ENCODE data around the gene REST.
"Not testable (repeated sequence)": the region's sequence is repeated elsewhere in the genome, so short reads cannot be mapped to it uniquely, and the experiment has no call there.

REST gene

GRCh38 chr4:56892691-56893090 lies 15.0 kb upstream of the REST start:
- DNase-seq (ENCODE audit: insufficient read length, low spot score) (no peak), FAIRE-seq (no peak)
- no peak for TF ChIP-seq POLR2A (IDR thresholded peaks at IDR 0.05; ENCODE audit: low read depth, low read length)

GRCh38 chr4:56897842-56898241 lies 9.9 kb upstream of the REST start:
- not testable (repeated sequence) for DNase-seq (ENCODE audit: insufficient read length, low spot score); FAIRE-seq

- FAIRE-seq; DNase-seq (ENCODE audit: insufficient read length, low spot score): not testable (repeated sequence)
Observed at GRCh38 chr4:56900186-56900585, 7.5 kb upstream of the REST start.

- DNase-seq (ENCODE audit: insufficient read length, low spot score) (no peak), FAIRE-seq (no peak)
- TF ChIP-seq POLR2A (IDR thresholded peaks at IDR 0.05; ENCODE audit: low read depth, low read length), result no peak
Observed at GRCh38 chr4:56902703-56903102, 5.0 kb upstream of the REST start.

GRCh38 chr4:56905796-56906195 lies 1.9 kb upstream of the REST start:
- no peak for TF ChIP-seq POLR2A (IDR thresholded peaks at IDR 0.05; ENCODE audit: low read depth, low read length)
- no peak for DNase-seq (ENCODE audit: insufficient read length, low spot score)
- FAIRE-seq, result no peak

GRCh38 chr4:56906489-56907393 lies 959 bp upstream of the REST start:
- FAIRE-seq (no peak), DNase-seq (ENCODE audit: insufficient read length, low spot score) (no peak)
- TF ChIP-seq POLR2A (IDR thresholded peaks at IDR 0.05; ENCODE audit: low read depth, low read length), result no peak

GRCh38 chr4:56908206-56909085 lies 746 bp downstream of the REST start:
- no peak for FAIRE-seq
- TF ChIP-seq POLR2A (IDR thresholded peaks at IDR 0.05; ENCODE audit: low read depth, low read length), result no peak
- DNase-seq (ENCODE audit: insufficient read length, low spot score), result peak; percentile 45

GRCh38 chr4:56909086-56909894 lies 1.6 kb downstream of the REST start:
- DNase-seq (ENCODE audit: insufficient read length, low spot score) (peak; percentile 51), FAIRE-seq (no peak)
- TF ChIP-seq POLR2A (IDR thresholded peaks at IDR 0.05; ENCODE audit: low read depth, low read length), result no peak

- TF ChIP-seq POLR2A (IDR thresholded peaks at IDR 0.05; ENCODE audit: low read depth, low read length), result no peak
- no peak for FAIRE-seq
- no peak for DNase-seq (ENCODE audit: insufficient read length, low spot score)
Observed at GRCh38 chr4:56910172-56910967, 2.7 kb downstream of the REST start.

GRCh38 chr4:56914336-56914735 lies 6.6 kb downstream of the REST start:
- FAIRE-seq (no peak), DNase-seq (ENCODE audit: insufficient read length, low spot score) (no peak)
- TF ChIP-seq POLR2A (IDR thresholded peaks at IDR 0.05; ENCODE audit: low read depth, low read length), result no peak

GRCh38 chr4:56914977-56915376 lies 7.3 kb downstream of the REST start:
- DNase-seq (ENCODE audit: insufficient read length, low spot score); FAIRE-seq: not testable (repeated sequence)

GRCh38 chr4:56927196-56927595 lies 19.5 kb downstream of the REST start:
- DNase-seq (ENCODE audit: insufficient read length, low spot score) (no peak), FAIRE-seq (no peak)
- TF ChIP-seq POLR2A (IDR thresholded peaks at IDR 0.05; ENCODE audit: low read depth, low read length), result no peak

GRCh38 chr4:56930638-56931037 lies 22.9 kb downstream of the REST start:
- no peak for FAIRE-seq
- DNase-seq (ENCODE audit: insufficient read length, low spot score), result no peak
- no peak for TF ChIP-seq POLR2A (IDR thresholded peaks at IDR 0.05; ENCODE audit: low read depth, low read length)
